Ectodermal cell (in vitro differentiated cells): ENCODE data around the gene HNRNPDL.

ENCODE experiments used
- H3K27ac ChIP-seq: 2 replicates; pipeline ENCODE4 v1.7.0; 2013; ENCODE audit warnings: mild to moderate bottlenecking, low read depth, low read length; ENCODE audit not compliant: insufficient read depth, poor library complexity, severe bottlenecking
- H3K27me3 ChIP-seq: 2 replicates; pipeline ENCODE4 v1.7.0; 2013; ENCODE audit warnings: mild to moderate bottlenecking, low read length; ENCODE audit not compliant: insufficient read depth, control insufficient read depth, poor library complexity, severe bottlenecking
- H3K36me3 ChIP-seq: one replicate; pipeline ENCODE4 v1.7.0; 2013; ENCODE audit warnings: low read length; ENCODE audit not compliant: control insufficient read depth, insufficient read depth
- H3K4me1 ChIP-seq: one replicate; pipeline ENCODE4 v1.7.0; 2013; ENCODE audit warnings: low read length; ENCODE audit not compliant: control insufficient read depth, insufficient read depth
- H3K4me3 ChIP-seq: 2 replicates; pipeline ENCODE4 v1.7.0; 2013; ENCODE audit warnings: low read depth, low read length, control low read depth; ENCODE audit not compliant: insufficient read depth
- H3K9me3 ChIP-seq: 2 replicates; pipeline ENCODE4 v1.7.0; 2013; ENCODE audit warnings: mild to moderate bottlenecking, low read length, moderate library complexity; ENCODE audit not compliant: control insufficient read depth
- WGBS, 2 experiments: methylation state at CpG; one replicate each; pipeline ENCODE4 v1.1.7; 2013; ENCODE audit warnings: missing lambda C conversion rate in 2 of 2; 5-methylcytosine and 5-hydroxymethylcytosine counted together

Gene HNRNPDL

DNA sequence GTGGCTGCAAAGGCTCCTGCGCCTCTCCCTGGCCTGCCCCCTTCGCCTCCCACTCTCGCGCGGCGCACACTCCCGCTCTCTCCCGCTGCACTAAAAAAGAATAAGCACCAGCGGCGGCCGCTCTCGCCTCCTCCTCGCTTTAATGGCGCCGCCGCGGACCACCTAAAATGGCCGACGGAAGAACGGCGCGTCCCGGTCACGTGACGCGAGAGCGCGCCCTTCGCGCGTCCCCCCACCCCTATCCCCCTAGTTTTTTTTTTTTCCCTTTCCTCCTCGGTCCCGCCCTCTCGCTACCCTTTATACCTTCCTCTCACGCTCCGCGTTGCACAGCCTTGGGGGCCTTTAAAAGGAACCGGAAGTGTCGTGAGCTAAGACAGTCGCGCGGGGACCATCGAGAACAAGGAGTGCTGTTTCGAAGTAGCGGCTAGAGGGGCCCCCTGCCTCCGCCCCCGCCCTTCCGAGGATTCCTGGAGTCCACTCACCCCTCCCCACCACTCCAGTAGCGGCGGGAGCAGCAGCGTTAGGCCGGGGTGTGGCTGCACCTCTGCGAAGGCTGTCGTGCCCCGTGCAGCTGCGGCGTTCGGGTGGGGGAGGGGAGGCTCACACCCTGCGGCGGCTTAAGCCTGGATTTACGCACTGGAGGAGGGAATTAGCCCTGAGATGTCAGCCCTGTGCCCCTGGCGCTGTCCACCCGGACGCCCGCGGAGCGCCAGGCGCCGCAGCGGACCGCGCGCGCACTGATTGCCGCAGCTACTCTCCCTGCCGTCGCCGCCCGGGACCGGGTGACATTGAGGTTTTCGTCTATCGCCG lies 56.2 kb downstream of the HNRNPDL start, which contains the start of gene HNRNPD:
TSS of gene HNRNPD (minus strand) at position 176 of the 810 bp plus-strand sequence. CDS start 313 bp downstream, outside the sequence.
- WGBS, 2 experiments, result 0% methylated on average over 83 of the region's 83 CpGs
- no peaks in the 10 kb centered on the region for H3K27me3 ChIP-seq
- no peaks in the 10 kb centered on the region for H3K9me3 ChIP-seq
- H3K4me1 ChIP-seq, result peaks cover 18% of the 10 kb centered on the region
- H3K27ac ChIP-seq, result peak within 1 kb of the TSS; percentile 99
- peak within 1 kb of the TSS; percentile 71 for H3K4me3 ChIP-seq
- peaks cover 3% of the 10 kb centered on the region for H3K36me3 ChIP-seq

DNA sequence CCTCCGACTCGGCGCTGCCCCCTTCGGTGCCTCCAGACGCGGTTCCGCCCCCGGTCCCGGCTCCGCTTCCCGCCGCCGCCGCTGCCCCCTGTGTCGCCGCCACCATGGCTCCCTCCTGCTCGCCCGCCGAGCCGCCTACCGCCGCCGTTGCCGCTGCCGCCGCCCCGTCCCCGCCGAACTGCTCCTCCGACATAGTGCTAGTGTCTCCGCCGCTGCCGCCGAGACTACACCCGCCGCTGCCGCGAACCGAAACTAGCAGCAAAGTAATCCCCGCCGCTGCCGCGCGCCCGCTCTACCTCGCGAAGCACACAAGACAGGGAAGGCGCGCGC lies 56.8 kb downstream of the HNRNPDL start:
- Histone ChIP-seq H3K4me1 (peaks cover 23% of the 10 kb centered on the region), H3K4me3 (peak overlapping the region; percentile 71)
- WGBS, 2 experiments, result 0% methylated on average over 50 of the region's 50 CpGs

More for the DNA sequence above, 56.8 kb downstream of the HNRNPDL start:
- Histone ChIP-seq H3K9me3 (no peaks in the 10 kb centered on the region), H3K27ac (peak overlapping the region; percentile 99), H3K27me3 (no peaks in the 10 kb centered on the region), H3K36me3 (peaks cover 8% of the 10 kb centered on the region)
